NCI-H2107 treated with DMSO at 0.1 percent for 48 hours (cell line): Measurements from ENCODE around the gene DYSF.

ENCODE experiments used
- DNase-seq: peaks from one replicate; lab custom pipeline; 2025; ENCODE audit not compliant: unreplicated experiment; lab: John Stamatoyannopoulos, UW

The DYSF gene

GRCh38 chr2:71685073-71685848, 231.9 kb downstream of the DYSF start:
- no peak for DNase-seq

GRCh38 chr2:71685941-71686611, 232.7 kb downstream of the DYSF start:
- DNase-seq, result no peak

GRCh38 chr2:71686781-71687180, 233.4 kb downstream of the DYSF start:
- no peak for DNase-seq

GRCh38 chr2:71687412-71687811, 234.1 kb downstream of the DYSF start:
- DNase-seq, result no peak

GRCh38 chr2:71688530-71688929, 235.2 kb downstream of the DYSF start:
- no peak for DNase-seq

- DNase-seq, result no peak
Observed at GRCh38 chr2:71689393-71689792, 236.0 kb downstream of the DYSF start.

GRCh38 chr2:71689968-71690834, 236.8 kb downstream of the DYSF start:
- no peak for DNase-seq

- DNase-seq, result no peak
Observed at GRCh38 chr2:71690876-71691475, 237.6 kb downstream of the DYSF start.

- DNase-seq, result no peak
Observed at GRCh38 chr2:71691747-71692441, 238.5 kb downstream of the DYSF start.

- DNase-seq, result no peak
Observed at GRCh38 chr2:71692621-71693277, 239.4 kb downstream of the DYSF start.

- no peak for DNase-seq
Observed at GRCh38 chr2:71693286-71694270, 240.2 kb downstream of the DYSF start.

- DNase-seq, result no peak
Observed at GRCh38 chr2:71694501-71695234, 241.3 kb downstream of the DYSF start.

- no peak for DNase-seq
Observed at GRCh38 chr2:71695235-71696120, 242.1 kb downstream of the DYSF start.

- no peak for DNase-seq
Observed at GRCh38 chr2:71696381-71696780, 243.0 kb downstream of the DYSF start.

GRCh38 chr2:71697106-71698004, 244.0 kb downstream of the DYSF start:
- no peak for DNase-seq

- DNase-seq, result no peak
Observed at GRCh38 chr2:71699428-71699827, 246.1 kb downstream of the DYSF start.
